Astrocyte (in vitro differentiated cells and primary cell): ENCODE results near the gene CDKAL1. TPM values are rescaled to one million over a fixed set of nuclear protein-coding genes. Genes with fewer than 3 reads are reported as not detected.

Experiments
- DNase-seq: peaks from one replicate; pipeline ENCODE4 v3.0.0-alpha.2; 2010; ENCODE audit warnings: low read depth
- FAIRE-seq: peaks from 2 replicates; lab custom pipeline; 2011; peaks lifted over from hg19 to GRCh38; lab: Jason Lieb, UNC
- H2AFZ ChIP-seq: 2 replicates; pipeline ENCODE4 v1.6.0; 2012; ENCODE audit warnings: low read depth, low read length, inconsistent platforms
- H3K27ac ChIP-seq: 2 replicates; pipeline ENCODE4 v1.5.1; 2011; ENCODE audit warnings: low read depth, low read length, inconsistent platforms
- H3K27me3 ChIP-seq: 2 replicates; pipeline ENCODE4 v1.6.0; 2011; ENCODE audit warnings: low read length, inconsistent platforms; ENCODE audit not compliant: insufficient read depth
- H3K36me3 ChIP-seq: 2 replicates; pipeline ENCODE4 v1.5.1; 2011; ENCODE audit warnings: low read length, inconsistent platforms; ENCODE audit not compliant: insufficient read depth
- H3K4me1 ChIP-seq: 2 replicates; pipeline ENCODE4 v1.5.1; 2011; ENCODE audit warnings: low read length, inconsistent platforms; ENCODE audit not compliant: insufficient read depth
- H3K4me2 ChIP-seq: 2 replicates; pipeline ENCODE4 v1.6.0; 2012; ENCODE audit warnings: low read length, inconsistent platforms
- H3K4me3 ChIP-seq: 2 replicates; pipeline ENCODE4 v1.5.1; 2011; ENCODE audit warnings: low read depth, mild to moderate bottlenecking, low read length, inconsistent platforms; ENCODE audit not compliant: insufficient read depth
- H3K79me2 ChIP-seq: 2 replicates; pipeline ENCODE4 v1.6.0; 2012; ENCODE audit warnings: mild to moderate bottlenecking, low read length, inconsistent platforms; ENCODE audit not compliant: insufficient read depth
- H3K9ac ChIP-seq: 2 replicates; pipeline ENCODE4 v1.6.0; 2012; ENCODE audit warnings: mild to moderate bottlenecking, low read length, inconsistent platforms
- H3K9me3 ChIP-seq: 2 replicates; pipeline ENCODE4 v1.5.1; 2012; ENCODE audit warnings: low read depth, mild to moderate bottlenecking, low read length, inconsistent platforms; ENCODE audit not compliant: insufficient read depth
- H4K20me1 ChIP-seq: 2 replicates; pipeline ENCODE4 v1.6.0; 2012; ENCODE audit warnings: low read length, inconsistent platforms; ENCODE audit not compliant: insufficient read depth
- H3K27ac Mint-ChIP-seq: one replicate; pipeline ENCODE4 v1.8.0; 2021; ENCODE audit warnings: mild to moderate bottlenecking, mixed read lengths; ENCODE audit not compliant: unreplicated experiment
- H3K27me3 Mint-ChIP-seq: one replicate; pipeline ENCODE4 v1.8.0; 2021; ENCODE audit warnings: low read depth, mixed read lengths; ENCODE audit not compliant: unreplicated experiment
- H3K36me3 Mint-ChIP-seq: one replicate; pipeline ENCODE4 v1.8.0; 2021; ENCODE audit warnings: low read depth, mixed read lengths; ENCODE audit not compliant: unreplicated experiment
- H3K4me1 Mint-ChIP-seq: one replicate; pipeline ENCODE4 v1.8.0; 2021; ENCODE audit warnings: low read depth, mixed read lengths; ENCODE audit not compliant: unreplicated experiment
- H3K4me3 Mint-ChIP-seq: one replicate; pipeline ENCODE4 v1.8.0; 2021; ENCODE audit warnings: mild to moderate bottlenecking, moderate library complexity, mixed read lengths; ENCODE audit not compliant: unreplicated experiment
- H3K9me3 Mint-ChIP-seq: one replicate; pipeline ENCODE4 v1.8.0; 2021; ENCODE audit warnings: mild to moderate bottlenecking, mixed read lengths; ENCODE audit not compliant: unreplicated experiment
- EZH2 ChIP-seq: IDR thresholded peaks from 2 replicates; pipeline ENCODE4 v1.6.1; 2012; ENCODE audit warnings: mild to moderate bottlenecking, low read length, inconsistent platforms; ENCODE audit not compliant: insufficient read depth
- total RNA-seq: library from RNA; stranded (reverse); gene quantifications from 2 replicates; pipeline ENCODE4 v1.2.1, GENCODE V29; 2021
- TF ChIP-seq, protein P1 (sequence below): IDR thresholded peaks from 2 replicates; pipeline ENCODE4 v1.5.1; 2011; ENCODE audit warnings: low read depth, mild to moderate bottlenecking, inconsistent platforms, low read length, moderate library complexity; ENCODE audit not compliant: insufficient read depth

The CDKAL1 gene
- total RNA-seq, 1 donor from 2014 or later, result 13.7 TPM

DNA sequence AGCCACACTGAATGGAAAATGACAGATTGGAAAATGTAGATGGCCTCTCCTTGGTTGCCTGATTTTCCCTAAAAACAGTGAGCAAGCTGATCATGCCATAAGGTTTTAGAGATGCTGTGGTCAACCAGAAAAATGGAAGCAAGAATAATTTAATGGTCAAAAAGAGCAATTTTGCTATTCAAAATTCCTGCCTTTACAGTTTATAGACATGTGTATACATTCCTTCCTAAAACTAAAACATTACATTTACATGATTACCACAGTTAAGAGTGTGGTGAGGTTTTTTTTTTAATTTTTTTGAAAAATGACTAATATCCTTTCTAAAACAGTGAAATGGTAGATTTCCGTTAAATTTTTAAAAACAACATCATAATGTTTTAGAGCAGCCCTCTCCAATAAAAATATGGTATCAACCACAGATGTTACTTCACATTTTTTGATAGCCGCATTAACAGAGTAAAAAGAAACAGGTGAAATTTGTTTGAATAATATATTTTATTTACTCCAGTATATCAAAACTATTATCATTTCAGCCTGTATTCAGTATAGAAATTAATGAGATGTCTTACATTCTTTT, 652.3 kb downstream of the CDKAL1 start:
- no peak overlapping the region for H3K4me3 ChIP-seq
- Mint-ChIP-seq H3K27ac (no peak overlapping the region), H3K4me3 (no peak overlapping the region), H3K9me3 (no peaks in the 10 kb centered on the region), H3K4me1 (peaks cover 12% of the 10 kb centered on the region), H3K27me3 (no peaks in the 10 kb centered on the region), H3K36me3 (no peaks in the 10 kb centered on the region)
- no peak overlapping the region for H2AFZ ChIP-seq
- TF ChIP-seq, protein P1, sequence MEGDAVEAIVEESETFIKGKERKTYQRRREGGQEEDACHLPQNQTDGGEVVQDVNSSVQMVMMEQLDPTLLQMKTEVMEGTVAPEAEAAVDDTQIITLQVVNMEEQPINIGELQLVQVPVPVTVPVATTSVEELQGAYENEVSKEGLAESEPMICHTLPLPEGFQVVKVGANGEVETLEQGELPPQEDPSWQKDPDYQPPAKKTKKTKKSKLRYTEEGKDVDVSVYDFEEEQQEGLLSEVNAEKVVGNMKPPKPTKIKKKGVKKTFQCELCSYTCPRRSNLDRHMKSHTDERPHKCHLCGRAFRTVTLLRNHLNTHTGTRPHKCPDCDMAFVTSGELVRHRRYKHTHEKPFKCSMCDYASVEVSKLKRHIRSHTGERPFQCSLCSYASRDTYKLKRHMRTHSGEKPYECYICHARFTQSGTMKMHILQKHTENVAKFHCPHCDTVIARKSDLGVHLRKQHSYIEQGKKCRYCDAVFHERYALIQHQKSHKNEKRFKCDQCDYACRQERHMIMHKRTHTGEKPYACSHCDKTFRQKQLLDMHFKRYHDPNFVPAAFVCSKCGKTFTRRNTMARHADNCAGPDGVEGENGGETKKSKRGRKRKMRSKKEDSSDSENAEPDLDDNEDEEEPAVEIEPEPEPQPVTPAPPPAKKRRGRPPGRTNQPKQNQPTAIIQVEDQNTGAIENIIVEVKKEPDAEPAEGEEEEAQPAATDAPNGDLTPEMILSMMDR, result no peak
- no peak for TF ChIP-seq EZH2
- no peaks in the 10 kb centered on the region for H4K20me1 ChIP-seq
- no peak overlapping the region for H3K9ac ChIP-seq
- H3K79me2 ChIP-seq, result no peaks in the 10 kb centered on the region
- H3K36me3 ChIP-seq, result no peaks in the 10 kb centered on the region
- H3K27ac ChIP-seq, result no peak overlapping the region
- FAIRE-seq (no peak), DNase-seq (peak; percentile 56)
- no peaks in the 10 kb centered on the region for H3K9me3 ChIP-seq
- H3K4me1 ChIP-seq, result peaks cover 20% of the 10 kb centered on the region
- H3K27me3 ChIP-seq, result no peaks in the 10 kb centered on the region
- no peak overlapping the region for H3K4me2 ChIP-seq

DNA sequence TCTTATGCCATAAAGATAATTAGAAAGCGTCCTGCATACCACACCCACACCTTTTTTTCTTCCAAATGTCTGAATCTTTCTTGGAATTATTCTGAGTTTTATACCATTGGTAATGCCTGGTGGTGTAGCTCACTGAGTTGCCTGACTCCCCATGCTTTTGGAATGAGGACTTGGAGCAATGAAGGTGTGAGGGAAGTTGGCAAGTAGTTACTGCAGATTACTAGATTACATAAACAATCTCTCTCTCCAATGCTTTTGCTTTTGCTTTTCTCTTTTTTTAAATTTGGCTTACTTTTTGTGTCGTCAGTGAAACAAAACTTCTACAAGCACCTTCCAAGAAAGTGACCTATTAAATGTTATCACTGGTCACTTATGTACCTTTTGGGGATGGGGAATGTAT, 653.2 kb downstream of the CDKAL1 start:
- no peaks in the 10 kb centered on the region for H3K27me3 Mint-ChIP-seq
- Histone ChIP-seq H3K9me3 (no peaks in the 10 kb centered on the region), H3K4me2 (no peak overlapping the region), H2AFZ (no peak overlapping the region), H3K27me3 (no peaks in the 10 kb centered on the region), H3K36me3 (no peaks in the 10 kb centered on the region), H3K79me2 (no peaks in the 10 kb centered on the region), H3K9ac (no peak overlapping the region), H4K20me1 (no peaks in the 10 kb centered on the region), H3K27ac (no peak overlapping the region), H3K4me1 (peaks cover 22% of the 10 kb centered on the region), H3K4me3 (no peak overlapping the region)
- H3K27ac Mint-ChIP-seq, result no peak overlapping the region
- H3K9me3 Mint-ChIP-seq, result no peaks in the 10 kb centered on the region
- no peak for TF ChIP-seq EZH2
- TF ChIP-seq, protein P1, result no peak
- peaks cover 14% of the 10 kb centered on the region for H3K4me1 Mint-ChIP-seq
- H3K4me3 Mint-ChIP-seq, result no peak overlapping the region
- H3K36me3 Mint-ChIP-seq, result no peaks in the 10 kb centered on the region
- no peak for DNase-seq
- FAIRE-seq, result no peak

DNA sequence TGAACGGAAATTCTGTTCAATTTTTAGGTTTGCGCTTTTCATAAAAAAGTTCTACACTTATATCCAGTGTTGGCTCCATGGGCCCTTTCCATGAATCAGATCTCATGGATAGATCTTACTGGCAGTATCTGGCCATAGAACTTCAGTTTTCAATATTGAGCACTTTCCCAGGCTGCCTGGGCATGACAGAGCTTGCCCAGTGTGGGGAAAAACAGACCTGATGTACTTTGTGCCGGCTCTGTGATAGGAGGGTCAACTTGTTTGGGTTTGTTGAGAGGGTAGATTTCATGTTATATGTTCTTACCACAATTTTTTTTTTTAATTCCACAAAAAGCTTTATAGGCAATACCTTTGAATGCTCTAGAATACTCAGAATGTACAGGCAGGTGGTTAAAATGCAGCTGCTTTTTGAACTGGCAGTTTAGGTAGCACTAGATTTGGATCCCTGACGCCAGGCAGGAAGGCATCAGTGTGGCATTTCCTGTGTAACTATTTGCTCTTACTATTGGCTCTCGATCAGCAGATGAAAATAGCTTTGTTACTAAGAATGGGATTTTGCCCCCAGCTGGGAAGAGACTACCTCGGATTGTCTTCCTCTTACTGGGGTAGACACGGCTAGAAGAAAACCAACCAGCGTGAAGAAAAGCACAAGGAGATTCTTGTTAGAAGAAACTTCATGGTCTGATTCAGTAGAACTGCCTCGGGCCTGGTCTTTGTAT, 654.4 kb downstream of the CDKAL1 start:
- Mint-ChIP-seq H3K27ac (peak overlapping the region; percentile 91), H3K4me3 (no peak overlapping the region), H3K36me3 (no peaks in the 10 kb centered on the region), H3K9me3 (peaks cover 2% of the 10 kb centered on the region), H3K27me3 (no peaks in the 10 kb centered on the region), H3K4me1 (peaks cover 14% of the 10 kb centered on the region)
- no peak overlapping the region for H2AFZ ChIP-seq
- H4K20me1 ChIP-seq, result no peaks in the 10 kb centered on the region
- no peaks in the 10 kb centered on the region for H3K79me2 ChIP-seq
- H3K36me3 ChIP-seq, result no peaks in the 10 kb centered on the region
- no peak for FAIRE-seq
- peaks cover 22% of the 10 kb centered on the region for H3K4me1 ChIP-seq
- no peak for DNase-seq
- TF ChIP-seq, protein P1, result no peak
- TF ChIP-seq EZH2, result no peak
- no peaks in the 10 kb centered on the region for H3K9me3 ChIP-seq
- no peaks in the 10 kb centered on the region for H3K27me3 ChIP-seq
- H3K4me2 ChIP-seq, result peak overlapping the region; percentile 15
- no peak overlapping the region for H3K9ac ChIP-seq
- H3K4me3 ChIP-seq, result no peak overlapping the region
- H3K27ac ChIP-seq, result no peak overlapping the region
